Measurements from ENCODE around the gene PDE4D. TPM values are rescaled to one million over a fixed set of nuclear protein-coding genes. Genes with fewer than 3 reads are reported as not detected.
A peak's percentile ranks its signal among the peaks of the same experiment; 100 is the strongest.

Gene PDE4D
- total and polyA plus RNA-seq, 2 of the 4 experiments (the other 2 are of a cell fraction) = 1.4 to 7.9 TPM

DNA sequence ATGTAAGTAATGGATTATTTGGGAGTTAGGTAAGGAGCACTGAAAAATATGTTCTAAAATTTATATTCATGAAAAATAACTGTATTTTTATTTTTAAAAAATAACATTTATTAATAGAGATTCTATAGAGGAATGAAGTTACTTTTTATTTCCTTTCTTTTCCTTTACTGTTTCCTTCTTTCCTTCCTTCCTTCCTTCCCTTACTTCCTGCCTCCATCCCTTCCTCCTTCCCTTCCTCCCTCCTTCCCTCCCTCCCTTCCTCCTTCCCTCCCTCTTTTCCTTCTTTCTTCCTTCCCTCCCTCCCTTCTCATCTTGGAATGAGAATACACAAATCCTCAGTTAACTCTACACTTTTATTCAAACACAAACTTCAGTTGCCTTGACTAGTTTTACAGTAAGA, 750.6 kb downstream of the PDE4D start:
- H3K79me1 ChIP-seq (ENCODE audit: low read depth in 1 of 2, low read length in 2 of 2) = no peaks in the 10 kb centered on the region
- no peak overlapping the region for H2BK120ac ChIP-seq (ENCODE audit: low read depth, low read length)
- H4K5ac ChIP-seq (ENCODE audit: low read depth, low read length) = no peak overlapping the region
- no peaks in the 10 kb centered on the region for H3K36me3 ChIP-seq (ENCODE audit: control insufficient read depth, insufficient read depth, low read length)
- no peak overlapping the region for H4K91ac ChIP-seq (ENCODE audit: insufficient read depth, low read depth, low read length)
- no peak overlapping the region for H3K9ac ChIP-seq (ENCODE audit: low read depth, low read length)
- H3K27ac ChIP-seq (ENCODE audit: insufficient read depth, low read length) = no peak overlapping the region
- no peak for ATAC-seq (ENCODE audit: low read depth)
- H3K4me2 ChIP-seq (ENCODE audit: low read depth, low read length) = no peak overlapping the region
- H3K4me1 ChIP-seq (ENCODE audit: control insufficient read depth, insufficient read depth, low read length) = 0 out of 2 replicates have a peak, but pooled peaks cover 2% of the 10 kb centered on the region
- H2BK5ac ChIP-seq (ENCODE audit: low read depth, low read length, poor library complexity, severe bottlenecking) = no peak overlapping the region
- H3K27me3 ChIP-seq (ENCODE audit: control insufficient read depth, insufficient read depth, low read length) = no peaks in the 10 kb centered on the region
- DNase-seq = no peak
- CTCF ChIA-PET = no interaction called here
- POLR2A ChIA-PET (ENCODE audit: unreplicated experiment) = no interaction called here
- TF ChIP-seq CEBPB (IDR thresholded peaks at IDR 0.05; ENCODE audit: low read depth, low read length) (no peak), FOS (IDR thresholded peaks at IDR 0.05; ENCODE audit: low read depth, low read length) (no peak)
- TF ChIP-seq, protein P1, sequence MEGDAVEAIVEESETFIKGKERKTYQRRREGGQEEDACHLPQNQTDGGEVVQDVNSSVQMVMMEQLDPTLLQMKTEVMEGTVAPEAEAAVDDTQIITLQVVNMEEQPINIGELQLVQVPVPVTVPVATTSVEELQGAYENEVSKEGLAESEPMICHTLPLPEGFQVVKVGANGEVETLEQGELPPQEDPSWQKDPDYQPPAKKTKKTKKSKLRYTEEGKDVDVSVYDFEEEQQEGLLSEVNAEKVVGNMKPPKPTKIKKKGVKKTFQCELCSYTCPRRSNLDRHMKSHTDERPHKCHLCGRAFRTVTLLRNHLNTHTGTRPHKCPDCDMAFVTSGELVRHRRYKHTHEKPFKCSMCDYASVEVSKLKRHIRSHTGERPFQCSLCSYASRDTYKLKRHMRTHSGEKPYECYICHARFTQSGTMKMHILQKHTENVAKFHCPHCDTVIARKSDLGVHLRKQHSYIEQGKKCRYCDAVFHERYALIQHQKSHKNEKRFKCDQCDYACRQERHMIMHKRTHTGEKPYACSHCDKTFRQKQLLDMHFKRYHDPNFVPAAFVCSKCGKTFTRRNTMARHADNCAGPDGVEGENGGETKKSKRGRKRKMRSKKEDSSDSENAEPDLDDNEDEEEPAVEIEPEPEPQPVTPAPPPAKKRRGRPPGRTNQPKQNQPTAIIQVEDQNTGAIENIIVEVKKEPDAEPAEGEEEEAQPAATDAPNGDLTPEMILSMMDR (conservative IDR thresholded peaks at IDR 0.05; ENCODE audit: low read depth, low read length) = no peak
- no peak overlapping the region for H2AK9ac ChIP-seq (replicated peaks; ENCODE audit: low read depth, low read length, poor library complexity)
- intact Hi-C loops (cut with micrococcal nuclease) = no loop called here
- H3K23ac ChIP-seq (ENCODE audit: low read depth, low read length) = no peak overlapping the region
- peak overlapping the region; percentile 69; the same call in 1 of the 2 replicates for H3K18ac ChIP-seq (ENCODE audit: low read depth, low read length)
- H2BK15ac ChIP-seq (ENCODE audit: low read depth, low read length) = no peak overlapping the region
- no peak overlapping the region for H2AK5ac ChIP-seq (ENCODE audit: low read depth, low read length)
- H3K9me1 ChIP-seq (ENCODE audit: insufficient read depth, low read length) = no peaks in the 10 kb centered on the region
- H3K4ac ChIP-seq (ENCODE audit: low read depth, low read length) = no peak overlapping the region
- H2AFZ ChIP-seq (replicated peaks; ENCODE audit: low read length, poor library complexity) = no peak overlapping the region
- no peaks in the 10 kb centered on the region for H3K9me3 ChIP-seq (ENCODE audit: control insufficient read depth, insufficient read depth, low read length)
- dilution Hi-C loops (cut with HindIII; ENCODE audit: low sequenced_read_pairs, unreplicated experiment) = no loop called here
- BruUV-seq (replicated peaks) = no TSS peak
- no peak overlapping the region for H3K56ac ChIP-seq (ENCODE audit: extremely low read depth, insufficient read depth, low read length)
- no peak overlapping the region for H4K8ac ChIP-seq (ENCODE audit: low read depth in 2 of 2, low read length in 2 of 2)
- H2BK20ac ChIP-seq (ENCODE audit: low read depth, low read length) = no peak overlapping the region
- in situ Hi-C loops (cut with MboI; ENCODE audit: low sequenced_read_pairs) = no loop called here
- no peak overlapping the region for H3K14ac ChIP-seq (replicated peaks; ENCODE audit: low read depth, low read length)
- H3K4me3 ChIP-seq (ENCODE audit: insufficient read depth, low read depth, low read length) = no peak overlapping the region
- no peaks in the 10 kb centered on the region for H4K20me1 ChIP-seq (ENCODE audit: insufficient read depth, low read length)

All from IMR-90 (cell line).